ENCODE results near the gene SUGP2. TPM values are rescaled to one million over a fixed set of nuclear protein-coding genes. Genes with fewer than 3 reads are reported as not detected.

SUGP2 gene
- total RNA-seq, 3 donors from 2014 or later (not counting 1 experiment from before 2014, with no cell fraction given), result 220 to 237 (median 236) TPM

GRCh38 chr19:19059837-19060611, 26.7 kb upstream of the SUGP2 start:
- intact Hi-C loops (cut with micrococcal nuclease), result loop anchor here (5.0 kb wide), 1 partner anchor 132 kb away; the partner anchor contains the start of genes BORCS8 and RFXANK
- Mint-ChIP-seq H3K9me3 (no peaks in the 10 kb centered on the region), H3K36me3 (no peaks in the 10 kb centered on the region), H3K4me3 (no peak overlapping the region), H3K27me3 (ENCODE audit: low read depth in 2 of 2) (no peaks in the 10 kb centered on the region), H3K27ac (peak overlapping the region in 1 of 2 donors; percentile 49), H3K4me1 (peaks cover 9 to 25% of the 10 kb centered on the region in 2 donors)
- DNase-seq, result no peak
- H3K36me3 ChIP-seq (ENCODE audit: control insufficient read depth, insufficient read depth, low read length), result peaks cover 23% of the 10 kb centered on the region
- WGBS (ENCODE audit: insufficient coverage), result 89% methylated on average over 12 of the region's 12 CpGs
- TF ChIP-seq CTCF (IDR thresholded peaks at IDR 0.05), result no peak
- H3K4me3 ChIP-seq (ENCODE audit: low read length), result no peak overlapping the region
- peaks cover 17% of the 10 kb centered on the region for H3K4me1 ChIP-seq (ENCODE audit: control insufficient read depth, insufficient read depth, low read length)
- no peaks in the 10 kb centered on the region for H3K27me3 ChIP-seq (ENCODE audit: control insufficient read depth, insufficient read depth, low read length)
- no peaks in the 10 kb centered on the region for H3K9me3 ChIP-seq (ENCODE audit: control insufficient read depth, insufficient read depth, low read length)
- ATAC-seq, result no peak
- no peak overlapping the region for H3K27ac ChIP-seq (ENCODE audit: low read length)

GRCh38 chr19:19059018-19059836, 25.9 kb upstream of the SUGP2 start:
- H3K27ac Mint-ChIP-seq, result peak overlapping the region in 1 of 2 donors; percentile 49
- no peaks in the 10 kb centered on the region for H3K9me3 Mint-ChIP-seq
- H3K4me3 ChIP-seq (ENCODE audit: low read length), result no peak overlapping the region
- DNase-seq (no peak), ATAC-seq (no peak)
- peaks cover 1 to 17% of the 10 kb centered on the region in 2 donors for H3K4me1 Mint-ChIP-seq
- peaks cover 9% of the 10 kb centered on the region for H3K4me1 ChIP-seq (ENCODE audit: control insufficient read depth, insufficient read depth, low read length)
- H3K27me3 Mint-ChIP-seq (ENCODE audit: low read depth in 2 of 2), result no peaks in the 10 kb centered on the region
- intact Hi-C loops (cut with micrococcal nuclease), result no loop called here
- no peaks in the 10 kb centered on the region for H3K27me3 ChIP-seq (ENCODE audit: control insufficient read depth, insufficient read depth, low read length)
- H3K27ac ChIP-seq (ENCODE audit: low read length), result no peak overlapping the region
- H3K36me3 ChIP-seq (ENCODE audit: control insufficient read depth, insufficient read depth, low read length), result peaks cover 28% of the 10 kb centered on the region
- H3K36me3 Mint-ChIP-seq, result no peaks in the 10 kb centered on the region
- WGBS (ENCODE audit: insufficient coverage), result 90% methylated on average over 17 of the region's 17 CpGs
- H3K9me3 ChIP-seq (ENCODE audit: control insufficient read depth, insufficient read depth, low read length), result no peaks in the 10 kb centered on the region
- H3K4me3 Mint-ChIP-seq, result no peak overlapping the region
- TF ChIP-seq CTCF (IDR thresholded peaks at IDR 0.05), result no peak

DNA sequence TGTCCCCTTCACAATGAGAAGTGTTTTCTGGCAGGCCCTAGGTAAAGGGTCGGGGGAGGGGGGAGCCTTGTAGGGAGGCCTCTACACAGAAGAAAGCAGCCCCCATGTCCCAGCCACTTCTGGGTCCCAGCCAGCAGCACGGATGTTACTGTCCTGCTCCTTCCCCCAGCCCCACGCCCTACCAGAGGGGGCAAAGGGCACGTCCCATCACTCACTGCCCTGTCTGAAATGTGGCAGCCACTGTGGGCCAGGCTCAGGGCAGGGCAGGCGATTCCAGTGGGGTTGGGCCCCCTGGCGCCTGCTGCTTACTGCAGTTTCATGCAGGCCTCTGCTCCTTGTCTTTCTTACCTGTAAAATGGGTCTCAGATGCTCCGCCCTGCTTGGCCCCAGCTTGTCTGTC, 24.4 kb upstream of the SUGP2 start:
- no peaks in the 10 kb centered on the region for H3K9me3 Mint-ChIP-seq
- no peaks in the 10 kb centered on the region for H3K27me3 Mint-ChIP-seq (ENCODE audit: low read depth in 2 of 2)

More for the DNA sequence above, 24.4 kb upstream of the SUGP2 start:
- Mint-ChIP-seq H3K36me3 (no peaks in the 10 kb centered on the region), H3K27ac (no peak overlapping the region), H3K4me1 (peaks cover 0 to 4% of the 10 kb centered on the region in 2 donors), H3K4me3 (no peak overlapping the region)
- TF ChIP-seq CTCF (IDR thresholded peaks at IDR 0.05), result no peak
- H3K36me3 ChIP-seq (ENCODE audit: control insufficient read depth, insufficient read depth, low read length), result peaks cover 30% of the 10 kb centered on the region
- H3K4me3 ChIP-seq (ENCODE audit: low read length), result no peak overlapping the region
- ATAC-seq, result no peak
- DNase-seq, result no peak
- H3K27ac ChIP-seq (ENCODE audit: low read length), result no peak overlapping the region
- WGBS (ENCODE audit: insufficient coverage), result 98% methylated on average over 7 of the region's 7 CpGs
- H3K27me3 ChIP-seq (ENCODE audit: control insufficient read depth, insufficient read depth, low read length), result no peaks in the 10 kb centered on the region
- H3K9me3 ChIP-seq (ENCODE audit: control insufficient read depth, insufficient read depth, low read length), result no peaks in the 10 kb centered on the region
- peaks cover under 1% of the 10 kb centered on the region for H3K4me1 ChIP-seq (ENCODE audit: control insufficient read depth, insufficient read depth, low read length)
- intact Hi-C loops (cut with micrococcal nuclease), result no loop called here

Measured in natural killer cell (primary cell).